Neural cell (in vitro differentiated cells): ENCODE data around the gene BMP7. TPM values are rescaled to one million over a fixed set of nuclear protein-coding genes. Genes with fewer than 3 reads are reported as not detected.

Experiments
- H2AFZ ChIP-seq: fragments of 200-600, 300-800 bp; sonication (generic), shearing (Covaris generic); 2 replicates; pipeline ENCODE4 v1.6.0; 2014; ENCODE audit warnings: low read depth, mild to moderate bottlenecking, antibody characterized with exemption, low read length, moderate library complexity
- H3F3A ChIP-seq: fragments of 200-600 bp; shearing (Covaris generic); 2 replicates; pipeline ENCODE4 v1.6.1; 2016; ENCODE audit warnings: mild to moderate bottlenecking, moderate library complexity, mixed read lengths, antibody characterized with exemption, low read length; ENCODE audit not compliant: insufficient read depth, poor library complexity, severe bottlenecking
- H3K27ac ChIP-seq: fragments of 200-600, 300-800 bp; sonication (generic), shearing (Covaris generic); 2 replicates; pipeline ENCODE4 v1.5.1; 2014; ENCODE audit warnings: mild to moderate bottlenecking, low read length, moderate library complexity
- H3K27me3 ChIP-seq: fragments of 300-800, 200-600 bp; sonication (generic), shearing (Covaris generic); 2 replicates; pipeline ENCODE4 v1.6.0; 2014; ENCODE audit warnings: mild to moderate bottlenecking, low read depth, low read length, moderate library complexity; ENCODE audit not compliant: insufficient read depth
- H3K36me3 ChIP-seq: fragments of 300-800, 200-600 bp; sonication (generic), shearing (Covaris generic); 2 replicates; pipeline ENCODE4 v1.5.1; 2014; ENCODE audit warnings: mild to moderate bottlenecking, antibody characterized with exemption, low read length, moderate library complexity; ENCODE audit not compliant: insufficient read depth
- H3K4me2 ChIP-seq: fragments of 300-800, 200-600 bp; sonication (generic), shearing (Covaris generic); 2 replicates; pipeline ENCODE4 v1.6.0; 2014; ENCODE audit warnings: mild to moderate bottlenecking, low read length
- H3K4me3 ChIP-seq: fragments of 300-800, 200-600 bp; sonication (generic), shearing (Covaris generic); 2 replicates; pipeline ENCODE4 v1.5.1; 2014; ENCODE audit warnings: mild to moderate bottlenecking, low read length, moderate library complexity
- H3K79me2 ChIP-seq: fragments of 200-600 bp; shearing (Covaris generic); replicated peaks from 2 replicates; pipeline ENCODE4 v1.6.0; 2014; ENCODE audit warnings: mild to moderate bottlenecking, low read length, moderate library complexity; ENCODE audit not compliant: insufficient read depth
- H3K9ac ChIP-seq: fragments of 300-800, 200-600 bp; sonication (generic), shearing (Covaris generic); 2 replicates; pipeline ENCODE4 v1.6.1; 2016; ENCODE audit warnings: mild to moderate bottlenecking, low read length, mixed read lengths
- H3K9me2 ChIP-seq: fragments of 200-600 bp; shearing (Covaris generic); 2 replicates; pipeline ENCODE4 v1.6.1; 2016; ENCODE audit warnings: mild to moderate bottlenecking, low read length, mixed read lengths; ENCODE audit not compliant: insufficient read depth
- H3K9me3 ChIP-seq: fragments of 200-600, 300-800 bp; sonication (generic), shearing (Covaris generic); 2 replicates; pipeline ENCODE4 v1.6.1; 2016; ENCODE audit warnings: mild to moderate bottlenecking, mixed run types, low read length, moderate library complexity, mixed read lengths
- H4K20me1 ChIP-seq: fragments of 200-600 bp; shearing (Covaris generic); 2 replicates; pipeline ENCODE4 v1.6.1; 2016; ENCODE audit warnings: mild to moderate bottlenecking, mixed run types; ENCODE audit not compliant: insufficient read depth
- CTCF ChIP-seq: fragments of 450-650 bp; IDR thresholded peaks from 2 replicates; pipeline ENCODE4 v1.5.1; 2014; ENCODE audit warnings: antibody characterized with exemption, mild to moderate bottlenecking, moderate library complexity; ENCODE audit not compliant: poor library complexity, severe bottlenecking
- EP300 ChIP-seq: fragments of 450-650 bp; conservative IDR thresholded peaks from 2 replicates; pipeline ENCODE4 v1.6.1; 2014; ENCODE audit warnings: antibody characterized with exemption, mild to moderate bottlenecking, moderate library complexity; ENCODE audit not compliant: poor library complexity, severe bottlenecking
- EZH2 ChIP-seq: fragments of 200-600, 300-800 bp; shearing (Covaris generic), sonication (generic); IDR thresholded peaks from 2 replicates; pipeline ENCODE4 v1.6.1; 2014; ENCODE audit warnings: antibody characterized with exemption, low read length, borderline replicate concordance, mild to moderate bottlenecking; ENCODE audit not compliant: insufficient read depth, poor library complexity, severe bottlenecking
- MXI1 ChIP-seq: fragments of 450-650 bp; conservative IDR thresholded peaks from 2 replicates; pipeline ENCODE4 v1.6.1; 2014; ENCODE audit warnings: antibody characterized with exemption, mild to moderate bottlenecking; ENCODE audit not compliant: poor library complexity, severe bottlenecking
- POLR2AphosphoS5 ChIP-seq: IDR thresholded peaks from 2 replicates; pipeline ENCODE4 v1.6.1; 2012
- RAD21 ChIP-seq: fragments of 450-650 bp; conservative IDR thresholded peaks from 2 replicates; pipeline ENCODE4 v1.6.1; 2014; ENCODE audit warnings: antibody characterized with exemption, mild to moderate bottlenecking, moderate library complexity
- REST ChIP-seq: IDR thresholded peaks from 2 replicates; pipeline ENCODE4 v1.6.1; 2012; ENCODE audit warnings: borderline replicate concordance
- SMC3 ChIP-seq: fragments of 450-650 bp; conservative IDR thresholded peaks from 2 replicates; pipeline ENCODE4 v1.6.1; 2014; ENCODE audit warnings: antibody characterized with exemption, mild to moderate bottlenecking, moderate library complexity; ENCODE audit not compliant: poor library complexity
- TAF1 ChIP-seq: IDR thresholded peaks from 2 replicates; pipeline ENCODE4 v1.6.1; 2012; ENCODE audit warnings: low read depth
- polyA plus RNA-seq: library from polyadenylated mRNA; depleted of rRNA; stranded (reverse); fragments of >200 nt; gene quantifications from 2 replicates; pipeline ENCODE4 v1.2.3, GENCODE V29; 2014

Gene BMP7
- polyA plus RNA-seq, 1 donor from 2014 or later: 3.6 TPM

- no peak overlapping the region for H3K4me2 ChIP-seq
- TF ChIP-seq TAF1: no peak
- H3K9ac ChIP-seq: no peak overlapping the region
- H3K27ac ChIP-seq: no peak overlapping the region
- H3K36me3 ChIP-seq: no peaks in the 10 kb centered on the region
- H3K79me2 ChIP-seq: no peaks in the 10 kb centered on the region
- no peaks in the 10 kb centered on the region for H3K9me2 ChIP-seq
- H3K27me3 ChIP-seq: no peaks in the 10 kb centered on the region
- no peaks in the 10 kb centered on the region for H4K20me1 ChIP-seq
- H3K9me3 ChIP-seq: no peaks in the 10 kb centered on the region
- no peaks in the 10 kb centered on the region for H3F3A ChIP-seq
- no peak overlapping the region for H3K4me3 ChIP-seq
- H2AFZ ChIP-seq: no peak overlapping the region
Observed at GRCh38 chr20:57217802-57218201, 48.6 kb downstream of the BMP7 start.

- H3K36me3 ChIP-seq: no peaks in the 10 kb centered on the region
- H3K9me3 ChIP-seq: no peaks in the 10 kb centered on the region
- no peaks in the 10 kb centered on the region for H3K79me2 ChIP-seq
Observed at GRCh38 chr20:57216669-57217068, 49.8 kb downstream of the BMP7 start.

More at GRCh38 chr20:57216669-57217068, 49.8 kb downstream of the BMP7 start:
- Histone ChIP-seq H3K4me2 (no peak overlapping the region), H3K9me2 (no peaks in the 10 kb centered on the region), H3K27ac (no peak overlapping the region), H2AFZ (no peak overlapping the region), H3K9ac (no peak overlapping the region), H4K20me1 (no peaks in the 10 kb centered on the region), H3K27me3 (no peaks in the 10 kb centered on the region), H3F3A (no peaks in the 10 kb centered on the region), H3K4me3 (no peak overlapping the region)
- TF ChIP-seq RAD21 (no peak), TAF1 (no peak), POLR2AphosphoS5 (no peak), EZH2 (no peak), REST (no peak), SMC3 (no peak), CTCF (no peak), EP300 (no peak), MXI1 (no peak)
